ENCODE data around the gene UTF1. TPM values are rescaled to one million over a fixed set of nuclear protein-coding genes. Genes with fewer than 3 reads are reported as not detected.

The UTF1 gene
- total and polyA plus RNA-seq, 2 donors from 2014 or later: not detected

DNA sequence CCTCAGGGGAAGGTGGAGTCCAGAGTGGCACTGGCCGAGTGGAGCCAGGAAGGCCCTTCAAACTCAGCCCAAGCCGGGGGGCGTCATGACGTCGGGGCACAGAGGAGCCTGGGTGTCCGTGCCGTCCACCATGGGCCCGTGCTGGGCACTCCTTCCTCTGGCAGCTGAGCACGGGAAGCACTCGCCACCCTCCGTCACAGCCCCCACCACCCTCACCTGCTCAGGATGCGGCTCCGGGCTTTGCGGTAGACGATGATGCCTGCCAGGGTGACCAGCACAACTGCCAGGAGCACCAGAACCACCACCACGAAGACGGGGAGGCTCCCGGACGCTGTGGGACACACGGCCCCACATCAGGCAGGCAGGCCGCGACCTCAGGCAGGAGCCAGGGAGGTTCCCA lies 38.5 kb downstream of the UTF1 start:
- TF ChIP-seq CTCF (IDR thresholded peaks at IDR 0.05; ENCODE audit: borderline replicate concordance, extremely low read depth, insufficient read depth): no peak
- H3K27me3 ChIP-seq (ENCODE audit: control insufficient read depth, insufficient read depth, low read length): no peaks in the 10 kb centered on the region
- H3K9me3 ChIP-seq (ENCODE audit: control insufficient read depth in 2 of 3, insufficient read depth in 1 of 3, low read length in 3 of 3): no peaks in the 10 kb centered on the region
- intact Hi-C loops (cut with DNase I): no loop called here
- no peaks in the 10 kb centered on the region for H3K4me1 ChIP-seq (ENCODE audit: control insufficient read depth in 2 of 3, insufficient read depth in 2 of 3, low read depth in 1 of 3, low read length in 3 of 3)
- no peak overlapping the region for H3K27ac ChIP-seq (ENCODE audit: low read depth in 2 of 2, low read length in 2 of 2)
- peak in 1 of 5 donors; percentile 71 for DNase-seq
- no peaks in the 10 kb centered on the region for H3K36me3 ChIP-seq (ENCODE audit: control insufficient read depth in 2 of 3, insufficient read depth in 3 of 3, low read length in 3 of 3)
- no peak for FAIRE-seq
- no peak overlapping the region for H3K9ac ChIP-seq (ENCODE audit: low read length in 3 of 3)
- H3K4me3 ChIP-seq (ENCODE audit: low read length in 3 of 3): no peak overlapping the region

GRCh38 chr10:133269367-133269766 lies 39.4 kb downstream of the UTF1 start:
- TF ChIP-seq CTCF (IDR thresholded peaks at IDR 0.05; ENCODE audit: borderline replicate concordance, extremely low read depth, insufficient read depth): no peak
- Histone ChIP-seq H3K27ac (ENCODE audit: low read depth in 2 of 2, low read length in 2 of 2) (no peak overlapping the region), H3K36me3 (ENCODE audit: control insufficient read depth in 2 of 3, insufficient read depth in 3 of 3, low read length in 3 of 3) (no peaks in the 10 kb centered on the region), H3K27me3 (ENCODE audit: control insufficient read depth, insufficient read depth, low read length) (no peaks in the 10 kb centered on the region), H3K4me1 (ENCODE audit: control insufficient read depth in 2 of 3, insufficient read depth in 2 of 3, low read depth in 1 of 3, low read length in 3 of 3) (no peaks in the 10 kb centered on the region), H3K9ac (ENCODE audit: low read length in 3 of 3) (no peak overlapping the region), H3K4me3 (ENCODE audit: low read length in 3 of 3) (no peak overlapping the region), H3K9me3 (ENCODE audit: control insufficient read depth in 2 of 3, insufficient read depth in 1 of 3, low read length in 3 of 3) (no peaks in the 10 kb centered on the region)
- DNase-seq (peak in 1 of 5 donors; percentile 78), FAIRE-seq (no peak)
- intact Hi-C loops (cut with DNase I): no loop called here

- Histone ChIP-seq H3K9me3 (ENCODE audit: control insufficient read depth in 2 of 3, insufficient read depth in 1 of 3, low read length in 3 of 3) (no peaks in the 10 kb centered on the region), H3K9ac (ENCODE audit: low read length in 3 of 3) (no peak overlapping the region), H3K27me3 (ENCODE audit: control insufficient read depth, insufficient read depth, low read length) (no peaks in the 10 kb centered on the region), H3K4me1 (ENCODE audit: control insufficient read depth in 2 of 3, insufficient read depth in 2 of 3, low read depth in 1 of 3, low read length in 3 of 3) (no peaks in the 10 kb centered on the region), H3K27ac (ENCODE audit: low read depth in 2 of 2, low read length in 2 of 2) (no peak overlapping the region), H3K4me3 (ENCODE audit: low read length in 3 of 3) (no peak overlapping the region), H3K36me3 (ENCODE audit: control insufficient read depth in 2 of 3, insufficient read depth in 3 of 3, low read length in 3 of 3) (no peaks in the 10 kb centered on the region)
- intact Hi-C loops (cut with DNase I): no loop called here
- TF ChIP-seq CTCF (IDR thresholded peaks at IDR 0.05; ENCODE audit: borderline replicate concordance, extremely low read depth, insufficient read depth): no peak
- FAIRE-seq (no peak), DNase-seq (peak in 1 of 5 donors; percentile 66)
Observed at GRCh38 chr10:133270204-133270603, 40.2 kb downstream of the UTF1 start.

DNA sequence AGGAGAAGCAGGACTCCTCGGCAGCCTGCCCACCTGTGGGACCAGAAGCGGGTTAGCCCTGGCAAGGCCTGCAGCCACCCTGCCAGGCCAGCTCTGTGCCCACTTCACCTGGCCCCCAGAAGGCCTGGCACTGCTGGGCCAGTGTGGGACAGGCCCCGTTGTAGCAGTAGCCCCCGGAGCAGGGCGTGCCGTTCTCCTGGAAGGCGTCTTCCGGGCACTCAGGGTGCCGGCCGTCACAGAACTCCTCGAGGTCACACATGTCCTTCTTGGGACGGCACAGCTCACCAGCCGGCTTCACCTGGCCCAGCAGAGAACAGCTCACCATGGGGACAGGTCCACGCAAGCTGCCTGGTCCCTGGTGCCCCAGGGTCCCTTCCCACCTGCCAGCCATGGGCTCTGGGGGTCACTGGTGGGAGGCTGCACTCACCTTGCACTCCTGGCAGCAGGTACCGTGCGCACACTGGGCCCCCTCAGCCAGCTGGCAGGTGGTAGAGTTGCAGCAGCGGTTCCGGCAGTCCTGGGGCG lies 40.8 kb downstream of the UTF1 start:
- intact Hi-C loops (cut with DNase I): no loop called here
- Histone ChIP-seq H3K27me3 (ENCODE audit: control insufficient read depth, insufficient read depth, low read length) (no peaks in the 10 kb centered on the region), H3K9me3 (ENCODE audit: control insufficient read depth in 2 of 3, insufficient read depth in 1 of 3, low read length in 3 of 3) (no peaks in the 10 kb centered on the region), H3K4me3 (ENCODE audit: low read length in 3 of 3) (no peak overlapping the region), H3K27ac (ENCODE audit: low read depth in 2 of 2, low read length in 2 of 2) (no peak overlapping the region), H3K9ac (ENCODE audit: low read length in 3 of 3) (no peak overlapping the region), H3K36me3 (ENCODE audit: control insufficient read depth in 2 of 3, insufficient read depth in 3 of 3, low read length in 3 of 3) (no peaks in the 10 kb centered on the region), H3K4me1 (ENCODE audit: control insufficient read depth in 2 of 3, insufficient read depth in 2 of 3, low read depth in 1 of 3, low read length in 3 of 3) (no peaks in the 10 kb centered on the region)
- DNase-seq (peak in 1 of 5 donors; percentile 78), FAIRE-seq (no peak)
- no peak for TF ChIP-seq CTCF (IDR thresholded peaks at IDR 0.05; ENCODE audit: borderline replicate concordance, extremely low read depth, insufficient read depth)

Measured in kidney (tissue), 14 donors.